A673 (cell line): ENCODE results near the gene USH1G.

ENCODE experiments used
- EZH2 ChIP-seq: fragments of 200-600 bp; sonication (generic); IDR thresholded peaks from 2 replicates; pipeline ENCODE4 v1.6.1; 2017; ENCODE audit warnings: borderline replicate concordance, low read depth, mild to moderate bottlenecking, mixed read lengths, antibody characterized with exemption, low read length; ENCODE audit not compliant: poor library complexity, severe bottlenecking
- TF ChIP-seq, protein P1 (sequence below): fragments of 300-800, 200-600 bp; sonication (generic); conservative IDR thresholded peaks from 2 replicates; pipeline ENCODE4 v1.5.1; 2017; ENCODE audit warnings: low read depth, mild to moderate bottlenecking, antibody characterized with exemption, low read length, moderate library complexity, mixed read lengths

DNA sequence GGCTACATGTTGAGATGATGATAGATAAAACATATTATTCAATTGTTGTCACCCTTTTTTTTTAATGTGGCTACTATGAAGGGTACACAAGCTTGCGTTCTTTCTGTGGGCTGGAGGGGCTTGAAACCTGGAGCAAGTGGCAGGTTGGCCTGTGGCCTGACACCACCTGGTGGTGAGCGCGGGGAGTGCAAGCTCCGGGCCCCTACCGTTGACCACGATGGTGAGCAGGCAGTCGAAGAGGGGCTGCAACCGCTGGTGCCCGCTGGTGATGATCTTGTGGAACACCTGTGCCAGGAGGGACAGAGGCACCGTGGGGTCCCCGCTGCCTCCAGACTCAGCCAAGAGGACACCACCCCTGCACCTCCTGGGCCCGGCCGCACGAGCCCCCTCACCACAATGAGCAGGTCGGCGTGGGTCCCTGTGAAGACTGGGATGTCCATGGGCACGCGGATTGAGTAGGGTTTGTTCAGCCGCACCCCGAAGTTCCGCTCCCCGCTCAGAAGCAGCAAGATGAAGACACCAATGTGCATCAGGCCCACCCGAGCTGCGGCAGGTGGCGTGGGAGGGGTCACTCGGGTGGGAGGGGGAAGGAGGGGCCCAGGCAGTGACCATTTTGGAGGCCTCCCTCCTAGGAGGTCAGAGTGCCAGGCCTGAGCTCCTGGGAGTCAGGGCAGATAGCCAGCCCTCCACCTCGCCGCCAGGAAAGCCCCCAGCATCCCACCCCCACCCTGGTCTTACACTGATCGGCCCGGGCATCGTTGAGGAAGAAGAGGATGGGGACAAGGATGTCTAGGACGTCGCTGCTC is 35.1 kb upstream of the USH1G start:
- TF ChIP-seq, protein P1, sequence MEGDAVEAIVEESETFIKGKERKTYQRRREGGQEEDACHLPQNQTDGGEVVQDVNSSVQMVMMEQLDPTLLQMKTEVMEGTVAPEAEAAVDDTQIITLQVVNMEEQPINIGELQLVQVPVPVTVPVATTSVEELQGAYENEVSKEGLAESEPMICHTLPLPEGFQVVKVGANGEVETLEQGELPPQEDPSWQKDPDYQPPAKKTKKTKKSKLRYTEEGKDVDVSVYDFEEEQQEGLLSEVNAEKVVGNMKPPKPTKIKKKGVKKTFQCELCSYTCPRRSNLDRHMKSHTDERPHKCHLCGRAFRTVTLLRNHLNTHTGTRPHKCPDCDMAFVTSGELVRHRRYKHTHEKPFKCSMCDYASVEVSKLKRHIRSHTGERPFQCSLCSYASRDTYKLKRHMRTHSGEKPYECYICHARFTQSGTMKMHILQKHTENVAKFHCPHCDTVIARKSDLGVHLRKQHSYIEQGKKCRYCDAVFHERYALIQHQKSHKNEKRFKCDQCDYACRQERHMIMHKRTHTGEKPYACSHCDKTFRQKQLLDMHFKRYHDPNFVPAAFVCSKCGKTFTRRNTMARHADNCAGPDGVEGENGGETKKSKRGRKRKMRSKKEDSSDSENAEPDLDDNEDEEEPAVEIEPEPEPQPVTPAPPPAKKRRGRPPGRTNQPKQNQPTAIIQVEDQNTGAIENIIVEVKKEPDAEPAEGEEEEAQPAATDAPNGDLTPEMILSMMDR = peak; percentile 93
- TF ChIP-seq EZH2 = no peak
